ENCODE measurements around the gene ELL2. TPM values are rescaled to one million over a fixed set of nuclear protein-coding genes. Genes with fewer than 3 reads are reported as not detected.
A peak's percentile ranks its signal among the peaks of the same experiment; 100 is the strongest.

ELL2 gene
- total and polyA plus RNA-seq, 2 of the 13 experiments (the other 11 are each of a cell fraction or from before 2014, with no cell fraction given), result 78.9 to 97.1 TPM

DNA sequence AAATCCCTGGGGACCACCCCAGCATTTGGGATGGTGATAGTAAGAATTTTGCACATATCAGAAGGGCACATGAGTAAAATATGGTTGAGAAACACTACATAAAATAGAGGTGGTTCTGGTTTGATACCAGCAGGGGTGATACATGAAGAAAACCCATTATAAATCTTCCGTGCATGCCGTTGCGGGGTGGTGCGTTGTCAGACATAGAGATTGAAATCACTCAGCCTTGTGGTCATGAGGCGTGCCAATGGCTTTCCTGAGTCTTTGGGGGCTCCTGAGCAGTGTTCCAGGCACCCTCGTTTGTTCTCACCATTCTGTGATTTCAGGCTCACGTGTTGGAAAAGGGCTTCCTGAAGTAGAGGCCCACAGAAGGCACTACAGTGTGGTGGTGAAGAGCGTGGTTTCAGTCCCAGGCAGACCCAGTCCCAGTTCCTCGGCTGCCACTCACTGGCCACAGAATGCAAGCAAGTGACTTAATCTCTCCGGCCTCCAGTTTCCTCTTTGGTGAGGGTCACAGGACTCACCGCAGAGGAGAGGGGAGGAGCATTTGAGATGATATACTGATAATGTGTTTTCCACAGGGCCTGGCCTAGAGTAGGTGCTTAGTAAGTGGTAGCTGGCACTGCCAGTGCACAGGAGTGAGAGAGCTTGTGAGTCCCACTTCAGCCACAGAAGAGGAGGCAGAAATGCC is 118.7 kb downstream of the ELL2 start (continued):
- TF ChIP-seq, protein P1, sequence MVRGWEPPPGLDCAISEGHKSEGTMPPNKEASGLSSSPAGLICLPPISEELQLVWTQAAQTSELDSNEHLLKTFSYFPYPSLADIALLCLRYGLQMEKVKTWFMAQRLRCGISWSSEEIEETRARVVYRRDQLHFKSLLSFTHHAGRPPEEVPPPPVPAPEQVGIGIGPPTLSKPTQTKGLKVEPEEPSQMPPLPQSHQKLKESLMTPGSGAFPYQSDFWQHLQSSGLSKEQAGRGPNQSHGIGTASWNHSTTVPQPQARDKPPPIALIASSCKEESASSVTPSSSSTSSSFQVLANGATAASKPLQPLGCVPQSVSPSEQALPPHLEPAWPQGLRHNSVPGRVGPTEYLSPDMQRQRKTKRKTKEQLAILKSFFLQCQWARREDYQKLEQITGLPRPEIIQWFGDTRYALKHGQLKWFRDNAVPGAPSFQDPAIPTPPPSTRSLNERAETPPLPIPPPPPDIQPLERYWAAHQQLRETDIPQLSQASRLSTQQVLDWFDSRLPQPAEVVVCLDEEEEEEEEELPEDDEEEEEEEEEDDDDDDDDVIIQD (CRISPR knock-in tag; IDR thresholded peaks at IDR 0.05; ENCODE audit: low read depth), result peak; percentile 20; the same call in 1 of the 2 replicates
- TF ChIP-seq KLF15 (CRISPR knock-in tag; IDR thresholded peaks at IDR 0.05; ENCODE audit: borderline replicate concordance) (no peak), IRX3 (CRISPR knock-in tag; IDR thresholded peaks at IDR 0.05; ENCODE audit: borderline replicate concordance, low read depth) (no peak), ATF7 (IDR thresholded peaks at IDR 0.05) (no peak), ATF7 (CRISPR knock-in tag; IDR thresholded peaks at IDR 0.05) (no peak), PHF5A (CRISPR knock-in tag; IDR thresholded peaks at IDR 0.05; ENCODE audit: low read depth, unreplicated experiment) (no peak), ZNF678 (CRISPR knock-in tag; IDR thresholded peaks at IDR 0.05) (no peak), ZSCAN22 (CRISPR knock-in tag; IDR thresholded peaks at IDR 0.05) (no peak), SIX4 (CRISPR knock-in tag; IDR thresholded peaks at IDR 0.05) (no peak), SNAPC2 (CRISPR knock-in tag; IDR thresholded peaks at IDR 0.05) (no peak), ZFX (CRISPR knock-in tag; IDR thresholded peaks at IDR 0.05; ENCODE audit: low read depth) (peak; percentile 61), GATA4 (IDR thresholded peaks at IDR 0.05; ENCODE audit: borderline replicate concordance, low read depth) (no peak), ESRRA (CRISPR knock-in tag; IDR thresholded peaks at IDR 0.05; ENCODE audit: low read depth) (no peak), TARDBP (CRISPR knock-in tag; IDR thresholded peaks at IDR 0.05) (peak; percentile 18; the same call in 1 of the 2 replicates), ZFP90 (CRISPR knock-in tag; IDR thresholded peaks at IDR 0.05; ENCODE audit: borderline replicate concordance) (no peak), ZBTB21 (CRISPR knock-in tag; IDR thresholded peaks at IDR 0.05) (no peak)
- TF ChIP-seq, protein P2, sequence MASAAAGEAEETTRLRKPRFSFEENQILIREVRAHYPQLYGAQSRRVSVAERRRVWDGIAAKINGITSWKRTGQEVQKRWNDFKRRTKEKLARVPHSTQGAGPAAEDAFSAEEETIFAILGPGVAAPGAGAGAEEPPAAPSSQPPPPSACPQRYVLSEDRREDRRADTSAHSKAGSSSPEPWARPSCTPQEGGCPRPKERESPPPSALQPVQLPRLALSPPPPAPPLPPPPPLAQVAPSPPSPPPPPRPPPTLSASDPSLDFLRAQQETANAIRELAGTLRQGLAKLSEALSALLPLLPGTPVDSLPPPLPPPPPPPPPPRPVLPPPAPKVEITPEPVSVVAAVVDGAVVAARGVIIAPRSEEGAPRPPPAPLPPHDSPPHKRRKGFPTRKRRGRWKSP (CRISPR knock-in tag; IDR thresholded peaks at IDR 0.05), result no peak
- TF ChIP-seq, protein P3, sequence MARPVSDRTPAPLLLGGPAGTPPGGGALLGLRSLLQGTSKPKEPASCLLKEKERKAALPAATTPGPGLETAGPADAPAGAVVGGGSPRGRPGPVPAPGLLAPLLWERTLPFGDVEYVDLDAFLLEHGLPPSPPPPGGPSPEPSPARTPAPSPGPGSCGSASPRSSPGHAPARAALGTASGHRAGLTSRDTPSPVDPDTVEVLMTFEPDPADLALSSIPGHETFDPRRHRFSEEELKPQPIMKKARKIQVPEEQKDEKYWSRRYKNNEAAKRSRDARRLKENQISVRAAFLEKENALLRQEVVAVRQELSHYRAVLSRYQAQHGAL (CRISPR knock-in tag; IDR thresholded peaks at IDR 0.05; ENCODE audit: not compliant biosample characterization), result no peak
- TF ChIP-seq, protein P4, sequence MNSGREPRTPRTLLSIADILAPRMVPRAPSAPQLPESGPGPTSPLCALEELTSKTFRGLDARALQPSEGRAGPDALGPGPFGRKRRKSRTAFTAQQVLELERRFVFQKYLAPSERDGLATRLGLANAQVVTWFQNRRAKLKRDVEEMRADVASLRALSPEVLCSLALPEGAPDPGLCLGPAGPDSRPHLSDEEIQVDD (CRISPR knock-in tag; IDR thresholded peaks at IDR 0.05; ENCODE audit: borderline replicate concordance), result no peak
- TF ChIP-seq, protein P5, sequence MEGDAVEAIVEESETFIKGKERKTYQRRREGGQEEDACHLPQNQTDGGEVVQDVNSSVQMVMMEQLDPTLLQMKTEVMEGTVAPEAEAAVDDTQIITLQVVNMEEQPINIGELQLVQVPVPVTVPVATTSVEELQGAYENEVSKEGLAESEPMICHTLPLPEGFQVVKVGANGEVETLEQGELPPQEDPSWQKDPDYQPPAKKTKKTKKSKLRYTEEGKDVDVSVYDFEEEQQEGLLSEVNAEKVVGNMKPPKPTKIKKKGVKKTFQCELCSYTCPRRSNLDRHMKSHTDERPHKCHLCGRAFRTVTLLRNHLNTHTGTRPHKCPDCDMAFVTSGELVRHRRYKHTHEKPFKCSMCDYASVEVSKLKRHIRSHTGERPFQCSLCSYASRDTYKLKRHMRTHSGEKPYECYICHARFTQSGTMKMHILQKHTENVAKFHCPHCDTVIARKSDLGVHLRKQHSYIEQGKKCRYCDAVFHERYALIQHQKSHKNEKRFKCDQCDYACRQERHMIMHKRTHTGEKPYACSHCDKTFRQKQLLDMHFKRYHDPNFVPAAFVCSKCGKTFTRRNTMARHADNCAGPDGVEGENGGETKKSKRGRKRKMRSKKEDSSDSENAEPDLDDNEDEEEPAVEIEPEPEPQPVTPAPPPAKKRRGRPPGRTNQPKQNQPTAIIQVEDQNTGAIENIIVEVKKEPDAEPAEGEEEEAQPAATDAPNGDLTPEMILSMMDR (CRISPR knock-in tag; IDR thresholded peaks at IDR 0.05), result peak; percentile 94
- TF ChIP-seq, protein P6, sequence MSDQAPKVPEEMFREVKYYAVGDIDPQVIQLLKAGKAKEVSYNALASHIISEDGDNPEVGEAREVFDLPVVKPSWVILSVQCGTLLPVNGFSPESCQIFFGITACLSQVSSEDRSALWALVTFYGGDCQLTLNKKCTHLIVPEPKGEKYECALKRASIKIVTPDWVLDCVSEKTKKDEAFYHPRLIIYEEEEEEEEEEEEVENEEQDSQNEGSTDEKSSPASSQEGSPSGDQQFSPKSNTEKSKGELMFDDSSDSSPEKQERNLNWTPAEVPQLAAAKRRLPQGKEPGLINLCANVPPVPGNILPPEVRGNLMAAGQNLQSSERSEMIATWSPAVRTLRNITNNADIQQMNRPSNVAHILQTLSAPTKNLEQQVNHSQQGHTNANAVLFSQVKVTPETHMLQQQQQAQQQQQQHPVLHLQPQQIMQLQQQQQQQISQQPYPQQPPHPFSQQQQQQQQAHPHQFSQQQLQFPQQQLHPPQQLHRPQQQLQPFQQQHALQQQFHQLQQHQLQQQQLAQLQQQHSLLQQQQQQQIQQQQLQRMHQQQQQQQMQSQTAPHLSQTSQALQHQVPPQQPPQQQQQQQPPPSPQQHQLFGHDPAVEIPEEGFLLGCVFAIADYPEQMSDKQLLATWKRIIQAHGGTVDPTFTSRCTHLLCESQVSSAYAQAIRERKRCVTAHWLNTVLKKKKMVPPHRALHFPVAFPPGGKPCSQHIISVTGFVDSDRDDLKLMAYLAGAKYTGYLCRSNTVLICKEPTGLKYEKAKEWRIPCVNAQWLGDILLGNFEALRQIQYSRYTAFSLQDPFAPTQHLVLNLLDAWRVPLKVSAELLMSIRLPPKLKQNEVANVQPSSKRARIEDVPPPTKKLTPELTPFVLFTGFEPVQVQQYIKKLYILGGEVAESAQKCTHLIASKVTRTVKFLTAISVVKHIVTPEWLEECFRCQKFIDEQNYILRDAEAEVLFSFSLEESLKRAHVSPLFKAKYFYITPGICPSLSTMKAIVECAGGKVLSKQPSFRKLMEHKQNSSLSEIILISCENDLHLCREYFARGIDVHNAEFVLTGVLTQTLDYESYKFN (CRISPR knock-in tag; conservative IDR thresholded peaks at IDR 0.05), result no peak

Measured in HepG2 (cell line).